HFF-Myc (cell line): Measurements from ENCODE around the gene RNGTT.
"Not testable (repeated sequence)": the region's sequence is repeated elsewhere in the genome, so short reads cannot be mapped to it uniquely, and the experiment has no call there.

Experiments used
- DNase-seq: peaks from one replicate; pipeline ENCODE4 v3.0.0-alpha.2; 2011; ENCODE audit warnings: low read depth; ENCODE audit errors: extremely low read depth
- H3K4me3 ChIP-seq: replicated peaks from 2 replicates; pipeline ENCODE4 v1.5.1; 2011; ENCODE audit warnings: low read depth, mild to moderate bottlenecking, control low read depth, low read length
- CTCF ChIP-seq: IDR thresholded peaks from 2 replicates; pipeline ENCODE4 v1.5.1; 2012; ENCODE audit warnings: mild to moderate bottlenecking, low read depth, low read length, control low read depth; ENCODE audit errors: missing control alignments

The RNGTT gene

DNA sequence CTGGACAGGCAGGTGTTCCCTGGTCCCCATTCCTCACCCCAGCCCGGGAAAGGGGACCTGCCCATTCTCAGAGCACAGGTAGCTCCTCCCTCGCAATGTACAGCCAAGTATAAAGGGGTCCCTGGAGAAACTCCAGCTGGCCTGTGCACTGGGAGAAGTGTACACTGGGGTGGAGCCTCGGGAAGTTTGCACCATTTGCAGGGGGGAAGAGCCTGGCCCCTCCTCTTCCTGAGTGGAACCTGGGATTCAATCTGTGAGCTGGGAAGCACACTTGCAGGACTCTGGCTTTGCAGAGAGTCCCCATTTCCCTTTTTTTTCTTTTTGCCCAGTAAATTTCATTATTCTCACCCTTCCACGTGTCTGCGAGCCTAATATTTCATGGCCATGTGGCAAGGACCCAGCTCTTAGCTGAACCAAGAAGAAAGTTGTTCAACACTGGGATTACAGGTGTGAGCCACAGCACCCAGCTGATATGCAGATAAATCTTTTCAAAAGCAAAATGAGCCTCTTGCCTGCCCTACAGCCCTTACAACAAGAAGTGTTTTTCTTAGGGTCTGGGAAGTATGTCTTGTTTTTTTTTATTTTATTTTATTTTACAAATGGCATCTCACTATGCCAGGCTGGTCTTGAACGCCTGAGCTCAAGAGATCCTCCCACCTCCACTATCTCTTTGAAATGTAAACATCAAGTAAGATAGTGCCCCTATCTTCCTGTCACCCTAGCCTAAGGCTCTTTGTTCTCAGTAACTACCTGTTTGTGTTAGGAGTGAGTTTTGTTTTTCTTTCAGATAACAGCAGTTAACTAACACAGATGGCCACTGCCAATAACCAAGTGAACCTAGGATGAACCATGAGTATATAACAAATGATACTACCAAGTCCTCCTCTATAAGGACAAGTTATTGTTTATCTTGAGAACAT lies 9.3 kb upstream of the RNGTT start:
- H3K4me3 ChIP-seq: no peak overlapping the region
- no peak for DNase-seq
- no peak for TF ChIP-seq CTCF

DNA sequence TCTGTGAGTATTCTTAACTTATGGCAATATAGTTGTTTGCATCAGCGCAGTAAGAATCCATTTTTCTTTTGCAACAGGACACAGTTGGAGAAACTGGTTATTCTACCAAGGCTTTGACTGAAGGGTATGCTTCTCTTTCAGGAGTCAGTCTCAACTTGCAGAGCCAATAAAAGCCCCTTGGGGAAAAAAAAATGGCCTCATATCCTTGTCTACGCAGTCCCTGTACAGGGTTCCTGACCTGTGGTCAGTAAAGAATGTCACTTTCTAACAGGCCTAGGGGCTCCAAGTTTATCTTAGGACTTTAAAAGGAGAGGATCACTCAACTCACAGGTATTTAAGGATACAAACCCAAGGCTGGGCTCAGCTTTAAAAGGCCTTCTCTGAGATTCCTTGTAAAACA lies 6.9 kb upstream of the RNGTT start:
- no peak for TF ChIP-seq CTCF
- DNase-seq: no peak

DNA sequence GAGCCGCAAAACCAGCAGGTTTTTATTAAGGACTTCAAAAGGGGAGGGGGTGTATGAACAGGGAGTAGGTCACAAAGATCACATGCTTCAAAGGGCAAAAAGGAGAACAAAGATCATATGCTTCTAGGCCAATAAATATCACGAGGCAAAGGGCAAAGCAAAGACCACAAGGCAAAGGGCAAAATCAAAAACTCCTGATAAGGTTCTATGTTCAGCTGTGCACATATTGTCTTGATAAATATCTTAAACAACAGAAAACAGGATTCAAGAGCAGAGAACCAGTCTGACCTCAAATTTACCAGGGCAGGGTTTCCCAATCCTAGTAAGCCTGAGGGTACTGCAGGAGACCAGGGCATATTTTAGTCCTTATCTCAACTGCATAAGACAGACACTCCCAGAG lies 5.8 kb upstream of the RNGTT start:
- H3K4me3 ChIP-seq, DNase-seq: not testable (repeated sequence)

More for the DNA sequence above, 6.9 kb upstream of the RNGTT start:
- no peak overlapping the region for H3K4me3 ChIP-seq

GRCh38 chr6:88967891-88968290 lies 4.5 kb upstream of the RNGTT start:
- H3K4me3 ChIP-seq: no peak overlapping the region

GRCh38 chr6:88965691-88966090 lies 2.3 kb upstream of the RNGTT start:
- no peak for DNase-seq
- TF ChIP-seq CTCF: no peak
- no peak overlapping the region for H3K4me3 ChIP-seq

More at GRCh38 chr6:88967891-88968290, 4.5 kb upstream of the RNGTT start:
- TF ChIP-seq CTCF: no peak
- DNase-seq: no peak

DNA sequence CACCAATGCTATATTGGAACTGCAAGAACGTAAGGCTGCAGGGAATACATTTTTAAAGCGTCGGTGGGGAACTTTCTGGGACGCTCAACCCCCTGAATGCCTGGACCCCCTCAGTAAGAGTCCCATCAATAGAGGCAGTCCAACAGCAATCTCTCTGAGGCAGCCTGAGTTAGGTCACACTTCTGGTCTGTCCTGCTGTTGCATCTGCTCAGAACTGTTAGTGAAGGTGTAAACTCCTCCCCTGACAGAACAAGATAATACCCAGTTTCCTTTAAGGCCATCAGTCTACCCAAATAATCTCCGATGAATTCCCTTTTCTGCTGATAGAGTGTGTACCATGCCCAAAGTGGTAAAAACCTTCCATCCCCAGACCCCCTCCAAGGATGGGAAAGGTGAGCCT lies 1.1 kb upstream of the RNGTT start:
- no peak for DNase-seq

DNA sequence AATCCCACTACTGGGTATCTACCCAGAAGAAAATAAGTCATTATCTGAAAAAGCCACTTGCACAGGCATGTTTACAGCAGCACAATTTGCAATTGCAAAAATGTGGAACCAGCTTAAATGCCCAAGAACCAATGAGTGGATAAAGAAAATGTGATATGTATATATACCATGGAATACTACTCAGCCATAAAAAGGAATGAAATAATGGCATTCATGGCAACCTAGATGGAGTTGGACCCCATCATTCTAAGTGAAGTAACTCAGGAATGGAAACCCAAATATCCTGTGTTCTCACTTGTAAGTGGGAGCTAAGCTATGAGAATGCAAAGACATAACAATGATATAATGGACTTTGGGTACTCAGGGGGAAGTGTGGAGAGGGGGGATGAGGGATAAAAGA lies 4.6 kb downstream of the RNGTT start:
- no peak for TF ChIP-seq CTCF
- no peak overlapping the region for H3K4me3 ChIP-seq
- DNase-seq: no peak

More for the DNA sequence above, 1.1 kb upstream of the RNGTT start:
- TF ChIP-seq CTCF: no peak
- peak overlapping the region; percentile 100 for H3K4me3 ChIP-seq
